Measurements from ENCODE around the gene CDK13.

The CDK13 gene

GRCh38 chr7:39949971-39950472 lies at the start of gene CDK13:
TSS of gene CDK13 (plus strand) at chr7:39950256. CDS start at chr7:39950642, 386 bp downstream.
- H3K79me2 ChIP-seq (ENCODE audit: low read length), result peaks cover 47% of the 10 kb centered on the region
- peaks cover 8% of the 10 kb centered on the region; the same call in 1 of the 2 replicates for H3K36me3 ChIP-seq (replicated peaks; ENCODE audit: insufficient read depth, low read length)
- TF ChIP-seq CTCF (IDR thresholded peaks at IDR 0.05; ENCODE audit: low read length) (no peak), EZH2phosphoT487 (IDR thresholded peaks at IDR 0.05; ENCODE audit: low read length) (no peak), EZH2 (optimal IDR thresholded peaks at IDR 0.05; ENCODE audit: low read depth, low read length) (no peak)

GRCh38 chr7:39904077-39904486 lies 46.0 kb upstream of the CDK13 start:
- no peak overlapping the region for H3K9ac ChIP-seq (ENCODE audit: low read length)
- H2AFZ ChIP-seq (ENCODE audit: low read length), result no peak overlapping the region
- no peak for TF ChIP-seq EZH2phosphoT487 (IDR thresholded peaks at IDR 0.05; ENCODE audit: low read length)
- no peak overlapping the region for H3K4me3 ChIP-seq (ENCODE audit: low read length)
- H3K36me3 ChIP-seq (replicated peaks; ENCODE audit: insufficient read depth, low read length), result no peaks in the 10 kb centered on the region
- H3K27me3 ChIP-seq (replicated peaks; ENCODE audit: insufficient read depth, low read length), result no peaks in the 10 kb centered on the region
- H3K9me2 ChIP-seq (replicated peaks; ENCODE audit: insufficient read depth, low read length), result no peaks in the 10 kb centered on the region
- H3K27ac ChIP-seq (ENCODE audit: low read length), result no peak overlapping the region
- no peaks in the 10 kb centered on the region for H3K9me3 ChIP-seq (replicated peaks; ENCODE audit: insufficient read depth, low read length)
- no peaks in the 10 kb centered on the region for H3F3A ChIP-seq (ENCODE audit: insufficient read depth, low read length)
- no peaks in the 10 kb centered on the region for H3K79me2 ChIP-seq (ENCODE audit: low read length)
- DNase-seq, result no peak
- H4K20me1 ChIP-seq (ENCODE audit: insufficient read depth, low read length), result no peaks in the 10 kb centered on the region
- no peak overlapping the region for H3K4me2 ChIP-seq (ENCODE audit: low read depth, low read length)
- no peaks in the 10 kb centered on the region for H3K4me1 ChIP-seq (ENCODE audit: low read length)

More at GRCh38 chr7:39949971-39950472, at the start of gene CDK13:
- H3K4me3 ChIP-seq (ENCODE audit: low read length), result peak within 1 kb of the TSS; percentile 89
- no peaks in the 10 kb centered on the region for H3K27me3 ChIP-seq (replicated peaks; ENCODE audit: insufficient read depth, low read length)
- peak within 1 kb of the TSS; percentile 99 for H3K27ac ChIP-seq (ENCODE audit: low read length)
- no peaks in the 10 kb centered on the region for H3K9me2 ChIP-seq (replicated peaks; ENCODE audit: insufficient read depth, low read length)
- H3F3A ChIP-seq (ENCODE audit: insufficient read depth, low read length), result peaks cover 33% of the 10 kb centered on the region
- peaks cover 24% of the 10 kb centered on the region; the same call in 1 of the 2 replicates for H4K20me1 ChIP-seq (ENCODE audit: insufficient read depth, low read length)
- H2AFZ ChIP-seq (ENCODE audit: low read length), result peak within 1 kb of the TSS; percentile 94
- H3K4me2 ChIP-seq (ENCODE audit: low read depth, low read length), result peak within 1 kb of the TSS; percentile 93
- H3K9ac ChIP-seq (ENCODE audit: low read length), result peak within 1 kb of the TSS; percentile 98
- H3K4me1 ChIP-seq (ENCODE audit: low read length), result peaks cover 22% of the 10 kb centered on the region
- H3K9me3 ChIP-seq (replicated peaks; ENCODE audit: insufficient read depth, low read length), result no peaks in the 10 kb centered on the region
- peak; percentile 82 for DNase-seq

GRCh38 chr7:39908141-39908540 lies 41.9 kb upstream of the CDK13 start:
- Histone ChIP-seq H3K79me2 (ENCODE audit: low read length) (no peaks in the 10 kb centered on the region), H3K9ac (ENCODE audit: low read length) (no peak overlapping the region), H3K4me1 (ENCODE audit: low read length) (no peaks in the 10 kb centered on the region), H3K36me3 (replicated peaks; ENCODE audit: insufficient read depth, low read length) (no peaks in the 10 kb centered on the region), H3F3A (ENCODE audit: insufficient read depth, low read length) (no peaks in the 10 kb centered on the region), H2AFZ (ENCODE audit: low read length) (no peak overlapping the region), H4K20me1 (ENCODE audit: insufficient read depth, low read length) (no peaks in the 10 kb centered on the region), H3K9me2 (replicated peaks; ENCODE audit: insufficient read depth, low read length) (no peaks in the 10 kb centered on the region), H3K27me3 (replicated peaks; ENCODE audit: insufficient read depth, low read length) (no peaks in the 10 kb centered on the region), H3K9me3 (replicated peaks; ENCODE audit: insufficient read depth, low read length) (no peaks in the 10 kb centered on the region), H3K4me3 (ENCODE audit: low read length) (no peak overlapping the region), H3K27ac (ENCODE audit: low read length) (no peak overlapping the region), H3K4me2 (ENCODE audit: low read depth, low read length) (no peak overlapping the region)
- no peak for DNase-seq
- TF ChIP-seq EZH2 (optimal IDR thresholded peaks at IDR 0.05; ENCODE audit: low read depth, low read length), result no peak
- no peak for TF ChIP-seq EZH2phosphoT487 (IDR thresholded peaks at IDR 0.05; ENCODE audit: low read length)
- TF ChIP-seq CTCF (IDR thresholded peaks at IDR 0.05; ENCODE audit: low read length), result no peak

- Histone ChIP-seq H4K20me1 (ENCODE audit: insufficient read depth, low read length) (no peaks in the 10 kb centered on the region), H3K4me3 (ENCODE audit: low read length) (no peak overlapping the region), H2AFZ (ENCODE audit: low read length) (no peak overlapping the region), H3F3A (ENCODE audit: insufficient read depth, low read length) (no peaks in the 10 kb centered on the region), H3K79me2 (ENCODE audit: low read length) (no peaks in the 10 kb centered on the region), H3K9me2 (replicated peaks; ENCODE audit: insufficient read depth, low read length) (no peaks in the 10 kb centered on the region), H3K4me1 (ENCODE audit: low read length) (no peaks in the 10 kb centered on the region), H3K9ac (ENCODE audit: low read length) (no peak overlapping the region), H3K27me3 (replicated peaks; ENCODE audit: insufficient read depth, low read length) (no peaks in the 10 kb centered on the region), H3K4me2 (ENCODE audit: low read depth, low read length) (no peak overlapping the region), H3K27ac (ENCODE audit: low read length) (no peak overlapping the region), H3K9me3 (replicated peaks; ENCODE audit: insufficient read depth, low read length) (no peaks in the 10 kb centered on the region), H3K36me3 (replicated peaks; ENCODE audit: insufficient read depth, low read length) (no peaks in the 10 kb centered on the region)
- DNase-seq, result no peak
- no peak for TF ChIP-seq EZH2 (optimal IDR thresholded peaks at IDR 0.05; ENCODE audit: low read depth, low read length)
- TF ChIP-seq CTCF (IDR thresholded peaks at IDR 0.05; ENCODE audit: low read length), result no peak
- TF ChIP-seq EZH2phosphoT487 (IDR thresholded peaks at IDR 0.05; ENCODE audit: low read length), result no peak
Measured at GRCh38 chr7:39908973-39909372, 41.1 kb upstream of the CDK13 start.
